GM12878 (cell line): Measurements from ENCODE around the gene FN1.

Source experiments
- CTCF ChIP-seq, 3 experiments: IDR thresholded peaks in 2 of 3; conservative IDR thresholded peaks in 1 of 3; 2 replicates each; pipeline ENCODE4 v1.5.1; 2011; ENCODE audit warnings: low read depth in 3 of 3, low read length in 3 of 3, mild to moderate bottlenecking in 3 of 3, control low read depth in 2 of 3, moderate library complexity in 2 of 3, inconsistent platforms in 1 of 3, mixed read lengths in 1 of 3; ENCODE audit not compliant: control insufficient read depth in 2 of 3, insufficient read depth in 1 of 3; ENCODE audit errors: extremely low read depth in 1 of 3
- ESRRA ChIP-seq: IDR thresholded peaks from 2 replicates; pipeline ENCODE4 v1.6.1; 2012; ENCODE audit warnings: mild to moderate bottlenecking, low read length, improper control_type of control experiment
- NBN ChIP-seq: fragments of 450-650 bp; IDR thresholded peaks from 2 replicates; pipeline ENCODE4 v1.6.1; 2016
- NFYB ChIP-seq: IDR thresholded peaks from 2 replicates; pipeline ENCODE4 v1.6.1; 2011; ENCODE audit warnings: low read depth, mild to moderate bottlenecking, low read length, improper control_type of control experiment, moderate library complexity; ENCODE audit not compliant: insufficient read depth
- ZNF217 ChIP-seq: fragments of 450-650 bp; IDR thresholded peaks from 2 replicates; pipeline ENCODE4 v1.6.1; 2017; ENCODE audit warnings: antibody characterized with exemption, mild to moderate bottlenecking

- TF ChIP-seq CTCF (IDR thresholded peaks at IDR 0.05 in 2 of 3, conservative IDR thresholded peaks at IDR 0.05 in 1 of 3; ENCODE audit: control insufficient read depth in 2 of 3, extremely low read depth in 1 of 3, insufficient read depth in 1 of 3, low read depth in 3 of 3, low read length in 3 of 3) (no peak), ESRRA (no peak), NFYB (no peak), NBN (no peak), ZNF217 (no peak)
Measured at GRCh38 chr2:215413484-215413777, 22.4 kb downstream of the FN1 start.
